ENCODE results near the gene AMBP.

Gene AMBP

DNA sequence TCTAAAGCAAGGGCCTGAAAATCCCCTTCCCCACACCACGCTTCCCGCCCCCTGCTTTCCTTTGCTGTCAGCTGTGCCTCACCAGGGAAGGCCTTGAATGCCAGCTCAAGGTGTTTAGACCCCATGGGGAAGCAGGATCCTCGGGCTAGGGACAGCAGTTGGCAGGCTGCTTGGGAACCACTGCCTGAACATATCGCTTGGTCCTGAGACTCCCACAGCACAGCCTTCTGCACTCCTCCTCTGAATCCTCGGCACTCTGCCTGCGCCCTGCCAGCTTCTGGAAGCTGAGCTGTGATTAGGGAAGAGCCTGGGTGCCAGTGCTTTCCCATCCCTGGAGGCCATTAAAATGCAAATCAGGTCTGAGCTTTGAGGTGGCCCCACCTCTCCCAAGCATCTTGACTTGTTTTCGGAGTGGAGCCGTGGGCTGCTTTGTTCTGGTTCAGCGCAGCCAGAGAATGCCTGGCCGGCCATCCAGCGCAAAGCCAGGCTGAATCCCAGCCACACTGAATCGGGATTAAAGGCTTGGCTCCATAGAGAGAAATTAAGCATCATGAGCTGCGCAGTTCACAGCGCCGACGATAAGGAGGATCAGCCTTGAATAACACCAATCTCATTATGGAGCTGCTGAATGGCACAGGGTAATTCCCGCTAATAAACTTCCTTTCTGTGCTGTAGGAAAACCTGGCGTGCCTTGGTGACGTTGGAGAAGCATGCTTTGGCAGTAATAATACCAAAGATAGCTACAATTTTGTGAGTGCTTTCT is 40.0 kb downstream of the AMBP start:
- no peak overlapping the region for H3K27ac ChIP-seq
- TF ChIP-seq, protein P1, sequence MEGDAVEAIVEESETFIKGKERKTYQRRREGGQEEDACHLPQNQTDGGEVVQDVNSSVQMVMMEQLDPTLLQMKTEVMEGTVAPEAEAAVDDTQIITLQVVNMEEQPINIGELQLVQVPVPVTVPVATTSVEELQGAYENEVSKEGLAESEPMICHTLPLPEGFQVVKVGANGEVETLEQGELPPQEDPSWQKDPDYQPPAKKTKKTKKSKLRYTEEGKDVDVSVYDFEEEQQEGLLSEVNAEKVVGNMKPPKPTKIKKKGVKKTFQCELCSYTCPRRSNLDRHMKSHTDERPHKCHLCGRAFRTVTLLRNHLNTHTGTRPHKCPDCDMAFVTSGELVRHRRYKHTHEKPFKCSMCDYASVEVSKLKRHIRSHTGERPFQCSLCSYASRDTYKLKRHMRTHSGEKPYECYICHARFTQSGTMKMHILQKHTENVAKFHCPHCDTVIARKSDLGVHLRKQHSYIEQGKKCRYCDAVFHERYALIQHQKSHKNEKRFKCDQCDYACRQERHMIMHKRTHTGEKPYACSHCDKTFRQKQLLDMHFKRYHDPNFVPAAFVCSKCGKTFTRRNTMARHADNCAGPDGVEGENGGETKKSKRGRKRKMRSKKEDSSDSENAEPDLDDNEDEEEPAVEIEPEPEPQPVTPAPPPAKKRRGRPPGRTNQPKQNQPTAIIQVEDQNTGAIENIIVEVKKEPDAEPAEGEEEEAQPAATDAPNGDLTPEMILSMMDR (IDR thresholded peaks at IDR 0.05): no peak
- no peak for TF ChIP-seq ZFX (IDR thresholded peaks at IDR 0.05; ENCODE audit: borderline replicate concordance)

DNA sequence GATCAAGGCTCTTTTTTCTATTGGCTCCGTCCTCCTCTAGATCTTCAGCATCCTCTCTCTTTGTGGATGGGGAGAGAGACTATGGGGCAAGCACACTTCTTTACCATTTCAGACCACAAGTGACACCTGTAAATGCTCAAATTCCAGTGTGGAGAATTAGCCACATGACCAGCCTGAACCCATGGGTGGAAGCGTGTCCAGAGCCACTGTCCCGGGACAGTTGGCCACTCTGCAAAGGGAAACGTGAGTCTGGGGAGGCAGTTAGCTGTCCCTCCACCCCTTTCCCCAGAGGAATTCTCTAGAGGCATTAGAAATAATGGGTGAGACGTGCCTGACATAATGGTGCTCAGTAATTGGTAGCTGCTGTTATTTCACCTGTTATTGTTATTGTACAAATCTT is 40.9 kb downstream of the AMBP start:
- no peak for TF ChIP-seq ZFX (IDR thresholded peaks at IDR 0.05; ENCODE audit: borderline replicate concordance)
- TF ChIP-seq, protein P1 (IDR thresholded peaks at IDR 0.05): no peak
- H3K27ac ChIP-seq: no peak overlapping the region

DNA sequence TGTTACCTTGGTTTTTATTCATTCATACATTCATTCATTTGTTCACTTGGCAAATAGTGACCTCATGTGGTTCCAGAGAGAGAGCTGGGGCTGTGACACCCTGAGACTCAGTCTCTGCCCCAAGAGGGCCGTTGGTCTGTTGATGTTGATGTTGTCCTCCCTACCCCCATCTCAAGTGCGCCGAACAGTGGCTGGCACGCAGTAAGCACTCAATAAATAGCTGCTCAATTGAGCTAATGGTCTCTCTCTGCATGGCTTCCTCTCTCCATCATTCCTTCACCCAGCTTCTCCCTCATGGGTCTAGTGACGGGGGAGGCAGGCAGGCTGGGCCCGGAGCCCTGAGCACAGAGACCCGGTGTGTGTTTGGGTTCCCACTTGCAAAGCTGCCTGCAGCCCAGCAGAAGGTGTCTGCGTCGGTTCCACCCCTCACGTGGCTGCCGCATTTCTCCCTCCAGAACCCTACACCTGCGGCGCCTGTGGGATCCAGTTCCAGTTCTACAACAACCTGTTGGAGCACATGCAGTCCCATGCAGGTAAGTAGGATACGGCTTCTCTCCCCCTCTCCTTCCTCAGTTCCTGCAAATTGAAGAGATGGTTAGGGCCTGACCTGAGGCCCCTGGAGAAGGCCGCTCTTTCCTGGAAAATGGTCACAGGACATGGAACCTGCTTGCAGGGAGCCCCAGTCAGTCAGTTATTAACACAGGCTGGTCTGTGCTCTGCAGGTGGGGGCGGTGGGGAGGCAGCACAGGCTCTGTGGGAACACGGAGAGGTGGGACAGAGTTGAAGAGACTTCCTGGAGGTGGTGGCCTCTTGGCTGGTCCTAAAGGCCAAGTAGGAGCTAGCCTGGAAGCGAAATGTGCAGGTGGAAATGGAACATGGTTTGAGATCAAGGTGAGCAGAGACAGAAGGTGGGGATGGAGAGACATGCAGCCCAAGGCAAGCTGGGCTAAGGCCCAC is 42.0 kb downstream of the AMBP start:
- TF ChIP-seq, protein P1 (IDR thresholded peaks at IDR 0.05): no peak
- TF ChIP-seq ZFX (IDR thresholded peaks at IDR 0.05; ENCODE audit: borderline replicate concordance): no peak

DNA sequence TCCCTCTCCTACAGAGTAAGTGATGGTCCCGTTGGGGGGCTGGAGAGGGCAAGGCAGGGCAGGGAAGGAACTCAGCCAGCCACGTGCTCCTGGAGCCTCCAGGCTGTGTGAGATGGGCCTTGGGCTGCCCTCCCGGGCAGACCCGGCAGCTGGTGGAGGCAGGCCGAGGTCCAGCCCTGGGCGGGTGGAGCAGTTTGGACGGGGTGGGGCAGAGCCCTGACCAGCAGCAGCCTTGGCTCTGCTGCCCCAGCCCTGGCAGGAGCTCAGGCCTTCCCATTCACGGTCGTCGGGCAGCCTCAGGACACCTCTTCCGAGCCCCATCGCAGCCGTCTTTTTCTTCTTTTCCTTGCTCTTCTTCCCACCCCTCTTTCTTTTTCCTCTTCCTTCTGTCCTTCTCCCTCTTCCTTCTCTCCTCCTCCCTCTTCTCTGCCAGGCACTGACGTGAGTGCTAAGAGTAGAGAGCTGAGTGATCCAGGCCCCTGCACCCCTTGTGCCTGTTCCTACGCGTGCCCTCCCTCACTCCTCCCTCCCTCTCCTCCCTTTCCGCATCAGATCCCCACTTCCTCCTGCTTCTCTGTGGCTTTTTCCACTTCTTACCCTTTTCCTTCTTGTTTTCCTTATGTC is 42.8 kb downstream of the AMBP start:
- H3K27ac ChIP-seq: no peak overlapping the region
- no peak for TF ChIP-seq ZFX (IDR thresholded peaks at IDR 0.05; ENCODE audit: borderline replicate concordance)
- TF ChIP-seq, protein P1 (IDR thresholded peaks at IDR 0.05): no peak

More for the DNA sequence above, 42.0 kb downstream of the AMBP start:
- no peak overlapping the region for H3K27ac ChIP-seq

DNA sequence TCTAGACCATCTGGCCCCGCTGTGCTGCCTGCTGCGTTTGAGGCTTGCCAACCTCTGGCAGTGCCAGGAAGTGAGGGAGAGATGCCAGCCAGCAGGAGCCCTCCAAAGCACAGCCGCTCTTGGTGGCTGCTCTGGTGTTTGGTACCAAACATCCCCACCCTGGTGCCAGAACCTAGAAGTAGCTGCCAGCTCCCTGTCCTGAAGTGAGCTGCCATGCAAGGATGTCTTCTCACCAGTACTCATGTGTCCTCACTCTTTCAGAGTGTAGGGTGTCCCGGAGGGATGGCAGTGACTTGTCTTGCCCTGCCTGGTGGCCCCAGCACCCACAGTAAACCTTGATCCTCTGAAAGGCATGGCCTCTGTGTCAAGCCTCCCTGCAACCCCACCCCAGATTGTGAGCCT is 43.4 kb downstream of the AMBP start:
- no peak for TF ChIP-seq ZFX (IDR thresholded peaks at IDR 0.05; ENCODE audit: borderline replicate concordance)
- TF ChIP-seq, protein P1 (IDR thresholded peaks at IDR 0.05): no peak
- no peak overlapping the region for H3K27ac ChIP-seq

DNA sequence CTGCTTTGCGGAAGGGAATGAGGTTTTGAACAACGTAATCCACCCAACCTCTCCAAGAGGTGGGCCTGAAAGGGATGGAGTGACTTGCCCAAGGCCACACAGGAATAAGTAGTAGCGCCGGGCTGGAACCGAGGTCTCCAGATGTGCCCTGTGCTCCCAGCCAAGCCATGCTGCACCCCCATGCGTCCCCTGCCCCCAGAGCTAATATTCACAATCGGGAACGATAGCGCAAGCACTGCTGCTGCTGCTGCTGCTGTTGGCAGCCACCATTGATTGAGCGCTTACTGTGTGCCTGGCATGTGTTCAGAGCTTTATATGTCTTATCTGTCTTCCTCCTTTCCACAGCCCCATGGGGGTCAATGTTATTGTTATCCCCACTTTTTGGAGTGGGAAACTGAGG is 43.9 kb downstream of the AMBP start:
- H3K27ac ChIP-seq: no peak overlapping the region
- TF ChIP-seq ZFX (IDR thresholded peaks at IDR 0.05; ENCODE audit: borderline replicate concordance): no peak
- TF ChIP-seq, protein P1 (IDR thresholded peaks at IDR 0.05): no peak

Measured in 22Rv1 (cell line).